GM18517 (cell line): ENCODE results near the gene ZNF462.

Experiments used
- ATAC-seq: cut with Tn5 transposase; IDR thresholded peaks from one replicate; pipeline ENCODE4 v1.9.1; 2021; ENCODE audit warnings: mild to moderate bottlenecking, moderate library complexity; ENCODE audit not compliant: unreplicated experiment

ZNF462 gene

DNA sequence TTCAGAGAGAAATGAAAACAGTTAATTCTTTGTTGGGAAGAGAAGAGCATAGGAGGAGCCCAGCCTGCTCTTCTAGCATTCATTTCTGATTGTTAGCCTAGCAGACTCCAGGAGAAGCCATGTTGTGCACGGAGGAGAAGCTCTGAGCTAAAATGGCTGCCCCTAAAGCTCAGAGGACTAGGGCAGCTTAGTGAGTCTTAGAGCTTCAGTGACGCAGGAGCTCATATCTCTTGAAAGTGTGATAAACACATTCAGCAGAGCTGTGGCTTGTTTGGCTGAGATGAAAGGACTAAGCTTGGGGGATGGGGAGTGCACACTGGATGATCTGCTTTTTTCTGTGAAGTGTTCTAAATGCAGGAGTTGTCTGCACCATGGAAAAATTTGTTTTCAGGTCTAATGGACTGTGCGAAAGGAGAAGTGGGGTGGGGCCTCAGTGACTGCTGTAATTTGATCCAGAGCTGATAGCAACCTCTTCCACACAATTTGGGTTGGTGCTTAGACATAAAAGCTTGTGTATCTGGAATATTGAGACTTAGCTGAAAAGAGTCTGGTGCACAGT is 58.5 kb downstream of the ZNF462 start:
- no peak for ATAC-seq

DNA sequence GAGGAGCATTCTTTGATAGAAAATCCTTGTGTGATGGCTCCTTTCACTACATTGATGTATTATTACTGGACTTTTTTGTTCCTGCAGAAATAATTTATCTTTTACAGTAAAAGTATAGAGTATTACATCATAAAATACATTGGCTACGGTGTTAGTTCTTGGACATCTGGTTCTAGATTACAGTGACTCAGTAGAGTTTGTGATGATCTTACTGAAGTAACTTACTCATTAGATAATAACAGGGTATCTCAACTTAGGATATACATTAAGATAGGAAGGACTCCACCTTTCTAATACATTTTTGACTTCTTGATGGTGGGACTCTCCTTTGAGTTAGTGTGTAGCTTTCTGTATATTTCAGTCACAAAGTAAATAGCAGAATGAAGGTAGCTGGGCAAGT is 59.1 kb downstream of the ZNF462 start:
- ATAC-seq, result no peak

DNA sequence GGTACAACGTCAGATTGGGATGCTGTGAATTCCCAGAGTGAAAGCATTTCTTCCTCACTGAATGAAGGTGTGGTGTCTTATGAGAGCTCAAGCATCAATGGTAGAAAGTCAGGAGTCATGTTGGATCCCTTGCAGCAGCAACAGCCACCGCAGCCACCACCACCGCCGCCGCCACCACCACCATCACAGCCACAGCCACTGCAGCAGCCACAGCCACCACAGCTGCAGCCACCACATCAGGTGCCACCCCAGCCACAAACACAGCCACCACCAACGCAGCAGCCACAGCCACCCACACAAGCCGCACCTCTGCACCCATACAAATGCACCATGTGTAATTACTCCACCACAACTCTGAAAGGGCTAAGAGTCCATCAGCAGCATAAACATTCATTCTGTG is 62.4 kb downstream of the ZNF462 start:
- ATAC-seq, result no peak

DNA sequence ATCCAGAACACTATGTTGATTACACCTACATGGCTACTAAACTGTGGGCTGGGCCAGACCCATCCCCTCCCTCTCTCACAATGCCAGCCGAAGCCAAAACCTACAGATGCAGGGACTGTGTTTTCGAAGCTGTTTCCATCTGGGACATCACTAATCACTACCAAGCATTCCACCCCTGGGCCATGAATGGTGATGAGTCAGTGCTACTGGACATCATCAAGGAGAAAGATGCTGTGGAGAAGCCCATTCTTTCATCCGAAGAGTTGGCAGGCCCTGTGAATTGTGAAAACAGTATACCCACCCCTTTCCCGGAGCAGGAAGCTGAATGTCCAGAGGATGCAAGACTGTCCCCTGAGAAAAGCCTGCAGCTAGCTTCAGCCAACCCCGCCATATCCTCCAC is 65.0 kb downstream of the ZNF462 start:
- no peak for ATAC-seq

DNA sequence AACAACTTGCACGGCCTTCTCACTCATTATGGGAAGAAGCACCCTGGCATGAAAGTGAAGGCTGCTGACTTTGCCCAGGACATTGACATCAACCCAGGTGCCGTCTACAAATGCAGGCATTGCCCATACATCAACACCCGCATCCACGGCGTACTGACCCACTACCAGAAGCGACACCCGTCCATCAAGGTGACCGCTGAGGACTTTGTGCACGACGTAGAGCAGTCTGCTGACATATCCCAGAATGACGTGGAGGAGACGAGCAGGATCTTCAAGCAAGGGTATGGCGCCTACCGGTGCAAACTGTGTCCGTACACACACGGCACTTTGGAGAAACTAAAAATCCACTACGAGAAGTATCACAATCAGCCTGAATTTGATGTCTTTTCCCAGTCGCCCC is 65.4 kb downstream of the ZNF462 start:
- ATAC-seq, result no peak

DNA sequence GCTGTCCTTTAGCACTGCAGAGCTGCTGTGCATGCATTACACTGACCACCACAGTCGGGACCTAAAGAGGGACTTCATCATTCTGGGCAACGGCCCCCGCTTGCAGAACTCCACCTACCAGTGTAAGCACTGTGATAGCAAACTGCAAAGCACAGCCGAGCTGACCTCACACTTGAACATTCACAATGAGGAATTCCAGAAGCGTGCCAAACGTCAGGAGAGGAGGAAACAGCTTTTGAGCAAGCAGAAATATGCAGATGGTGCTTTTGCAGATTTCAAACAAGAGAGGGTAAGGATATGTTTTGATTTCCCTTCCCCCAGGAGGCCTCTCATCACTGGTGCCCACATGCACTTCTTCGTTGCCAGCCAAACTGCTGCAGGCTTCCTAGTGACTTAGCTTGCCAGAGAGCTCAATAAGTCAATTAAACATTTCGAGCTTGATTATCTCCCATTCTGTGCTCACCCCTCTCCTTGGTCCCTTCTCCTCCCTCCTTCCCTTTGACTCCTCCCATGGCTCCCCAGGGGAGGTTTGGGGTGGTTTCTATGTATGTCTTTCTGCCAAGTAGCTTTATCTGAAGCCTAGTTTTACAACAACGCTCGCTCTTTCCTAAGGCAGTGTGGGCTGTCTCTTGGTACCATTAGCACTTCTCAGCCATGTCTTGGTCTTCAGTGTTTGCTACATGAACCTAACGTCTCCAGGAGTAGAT is 66.7 kb downstream of the ZNF462 start:
- ATAC-seq, result no peak

DNA sequence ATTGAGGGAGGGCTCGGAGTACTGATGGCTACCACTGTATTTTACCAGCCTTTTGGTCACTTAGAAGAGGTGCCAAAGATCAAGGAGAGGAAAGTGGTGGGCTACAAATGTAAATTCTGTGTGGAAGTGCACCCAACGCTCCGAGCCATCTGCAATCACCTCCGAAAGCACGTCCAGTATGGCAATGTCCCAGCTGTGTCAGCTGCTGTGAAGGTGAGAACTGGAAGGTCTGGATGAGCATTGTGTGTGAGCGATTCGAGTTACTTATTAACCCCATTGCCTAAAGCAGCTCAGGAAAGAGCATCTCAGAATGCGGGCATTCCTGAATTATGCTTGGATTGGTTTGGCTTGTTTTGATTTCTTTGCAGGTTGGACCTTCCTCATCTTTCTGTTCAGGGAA is 67.5 kb downstream of the ZNF462 start:
- ATAC-seq, result no peak

DNA sequence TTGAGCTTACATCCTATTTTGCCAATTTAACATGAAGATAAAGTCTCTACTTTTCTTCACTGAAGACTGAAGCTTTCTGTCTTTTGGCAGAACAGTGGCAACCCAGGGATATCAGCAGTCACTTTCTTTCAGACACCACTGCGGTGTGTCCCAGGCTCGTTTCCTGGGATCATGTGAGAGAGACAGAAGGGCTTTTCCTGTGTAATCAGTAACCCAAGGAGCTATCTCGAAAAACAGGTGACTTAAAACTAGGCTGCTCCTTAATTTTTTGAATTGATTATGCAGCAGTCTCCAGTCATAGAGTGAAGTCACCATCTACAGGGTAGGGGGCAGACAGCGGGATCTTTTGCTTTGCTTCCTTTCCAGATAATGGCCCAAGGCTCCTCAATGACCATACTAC is 68.5 kb downstream of the ZNF462 start:
- ATAC-seq, result no peak

DNA sequence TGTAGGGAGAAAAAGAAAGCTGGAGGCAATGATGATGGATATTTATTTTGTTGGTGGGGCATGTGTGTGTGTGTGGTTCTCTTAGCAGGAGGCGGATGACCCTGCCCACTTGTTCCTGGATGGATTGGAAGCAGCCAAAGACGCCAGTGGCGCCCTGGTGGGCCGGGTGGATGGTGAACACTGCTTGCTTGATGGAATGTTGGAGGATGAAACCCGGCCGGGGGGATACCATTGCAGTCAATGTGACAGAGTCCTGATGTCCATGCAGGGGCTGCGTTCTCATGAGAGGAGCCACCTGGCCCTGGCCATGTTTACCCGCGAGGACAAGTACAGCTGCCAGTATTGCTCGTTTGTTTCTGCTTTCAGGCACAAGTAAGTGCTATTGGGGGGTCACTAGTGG is 69.2 kb downstream of the ZNF462 start:
- ATAC-seq, result no peak

DNA sequence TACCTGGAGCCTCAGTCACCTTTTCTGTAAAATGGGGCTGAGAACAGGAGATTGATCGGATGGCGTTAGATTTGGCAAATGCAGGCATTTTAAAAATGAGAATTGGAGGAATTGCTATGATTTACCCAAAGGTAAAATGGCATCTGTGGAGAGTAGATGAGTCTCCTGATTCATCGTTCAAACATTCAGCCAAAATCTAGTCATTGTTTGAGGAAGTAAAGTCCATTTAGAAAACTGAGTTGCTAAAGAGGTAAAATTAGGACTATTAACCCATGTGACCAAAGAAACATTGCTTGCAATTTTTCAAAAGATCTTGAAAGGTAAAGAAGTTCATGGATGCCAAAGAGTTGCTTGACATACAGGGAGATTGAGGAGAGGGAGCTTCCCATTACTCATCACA is 69.7 kb downstream of the ZNF462 start:
- no peak for ATAC-seq

DNA sequence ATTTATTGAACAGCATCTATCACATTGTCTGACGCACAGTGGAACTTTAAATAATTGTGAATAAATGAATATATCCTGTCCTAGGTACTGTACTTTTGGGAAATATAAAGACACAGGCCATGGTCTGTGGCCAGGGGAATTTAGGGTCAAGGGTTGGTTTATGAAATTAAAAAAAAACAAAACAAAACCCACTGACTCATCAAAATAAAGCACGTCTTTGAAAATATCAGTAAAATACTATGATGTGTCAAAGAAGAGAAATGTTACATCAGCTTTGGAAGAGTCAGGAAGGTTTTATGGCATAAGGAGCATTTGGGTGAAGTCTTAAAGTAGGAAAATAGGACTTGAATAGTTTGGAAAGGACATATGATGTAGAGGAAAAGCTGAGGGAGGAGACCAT is 70.5 kb downstream of the ZNF462 start:
- ATAC-seq, result no peak

DNA sequence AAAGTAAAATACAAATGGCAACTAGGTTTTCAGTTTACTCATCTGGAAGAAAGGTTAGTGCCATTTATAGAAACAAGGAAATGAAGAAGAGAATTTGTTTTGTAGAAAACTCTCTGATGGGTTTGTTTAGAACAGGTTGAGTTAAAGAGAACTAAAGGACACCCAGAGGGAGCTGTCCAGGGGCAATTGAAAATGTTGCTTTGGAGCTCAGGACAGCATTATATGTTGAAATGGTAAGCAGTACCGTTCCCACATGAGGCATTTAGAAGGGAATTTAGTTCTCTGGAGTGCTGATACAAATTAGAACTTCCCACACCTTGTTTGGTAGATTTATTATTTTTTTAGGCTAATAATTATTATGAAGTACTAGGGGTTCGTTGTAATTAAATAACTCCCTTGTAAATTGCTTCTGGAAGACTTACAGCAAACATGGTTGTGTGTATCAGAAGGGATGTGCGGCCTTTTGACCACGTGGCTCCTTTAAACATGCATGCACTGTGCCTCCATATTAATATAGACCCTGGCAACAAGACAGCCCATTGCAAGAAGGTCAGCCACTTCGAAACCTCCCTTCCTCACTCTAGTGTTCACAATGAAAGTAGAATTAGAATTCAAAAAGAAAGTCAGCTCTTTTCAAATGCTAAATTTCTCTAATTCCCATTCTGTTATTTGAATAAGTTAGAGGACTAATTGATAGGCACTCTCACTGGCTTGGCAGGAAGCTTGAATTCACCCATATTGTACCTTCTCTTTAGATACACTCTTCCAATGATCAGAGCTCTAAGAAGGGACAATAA is 71.7 kb downstream of the ZNF462 start:
- no peak for ATAC-seq

DNA sequence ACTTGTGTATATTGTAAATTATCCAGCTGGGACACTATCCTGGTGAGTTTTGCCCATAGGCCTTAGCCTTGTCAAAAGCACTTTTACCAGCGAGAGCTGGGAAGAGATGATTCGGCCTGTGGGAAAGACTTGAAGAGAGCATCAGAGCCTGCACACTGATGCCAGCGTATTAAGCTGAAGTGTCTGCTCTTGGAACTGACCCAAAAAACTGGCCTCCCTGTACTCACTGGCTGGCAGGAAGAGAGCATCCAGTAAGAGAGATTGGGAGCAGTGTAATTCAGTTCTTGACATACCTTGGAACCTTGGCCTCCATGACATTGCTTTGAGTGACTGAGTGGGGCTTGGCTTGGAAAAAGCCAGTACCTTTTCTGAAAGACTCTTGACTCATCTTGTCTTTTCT is 73.7 kb downstream of the ZNF462 start:
- ATAC-seq, result no peak

DNA sequence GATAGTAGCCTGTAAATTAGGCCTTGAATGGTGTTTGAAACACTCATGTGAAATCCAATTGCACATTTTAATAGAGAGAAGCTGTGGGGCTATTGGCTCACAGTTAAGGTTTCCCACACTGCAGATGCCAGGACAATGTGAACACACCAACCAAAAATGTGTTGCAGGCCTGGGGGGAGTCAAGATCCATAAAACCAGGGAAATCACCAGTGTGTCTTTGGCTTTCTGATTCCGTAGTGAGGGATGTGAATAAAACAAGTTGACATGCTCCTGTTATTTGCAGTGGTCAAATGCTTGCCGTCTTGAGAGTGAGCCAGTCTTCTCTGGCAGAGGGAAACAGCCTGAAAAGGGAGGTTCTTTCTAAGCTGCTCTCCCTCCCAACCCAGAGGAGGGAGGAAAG is 79.0 kb downstream of the ZNF462 start:
- no peak for ATAC-seq

DNA sequence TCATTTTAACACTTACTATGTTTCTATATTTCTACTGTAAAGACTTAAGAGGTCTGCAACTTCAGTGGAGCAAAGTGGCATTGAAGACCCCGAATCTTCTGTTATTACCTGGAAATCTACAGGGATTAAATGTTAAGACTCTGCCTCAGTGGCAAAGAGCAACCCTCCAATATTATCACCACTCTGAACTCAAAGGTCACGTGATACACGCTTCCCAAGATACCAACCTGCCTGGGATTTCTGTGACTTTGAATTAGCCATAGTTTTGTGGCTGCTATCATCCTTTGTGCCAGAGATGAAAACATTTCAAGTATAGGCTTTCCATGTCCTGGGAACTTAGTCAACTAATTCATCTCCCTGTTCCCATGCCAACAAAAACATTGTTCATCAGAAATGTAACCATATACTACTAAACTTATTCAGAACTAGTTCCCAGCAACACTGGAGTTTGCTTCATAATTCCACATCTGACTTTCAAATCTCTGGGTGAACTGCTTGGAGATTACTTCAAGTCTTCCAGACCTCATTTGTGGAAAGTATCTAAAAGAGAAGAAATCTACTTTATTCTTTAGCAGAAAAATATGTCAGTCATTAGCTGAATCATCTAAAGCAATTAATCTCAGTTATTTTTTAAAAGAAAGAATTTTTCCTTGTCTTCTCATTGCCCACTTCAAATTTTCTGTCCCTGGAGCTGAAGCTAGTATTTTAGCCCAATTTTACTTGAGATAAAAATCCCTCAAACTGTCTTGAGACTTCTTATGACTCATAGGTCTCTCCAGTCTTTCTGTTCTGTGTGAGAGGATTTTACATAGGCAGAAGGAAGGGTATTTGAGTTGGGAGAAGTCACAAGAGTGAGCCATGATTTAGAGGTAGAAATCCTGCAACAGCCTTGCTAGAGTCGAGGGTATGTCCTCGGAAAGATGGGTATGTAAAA is 83.0 kb downstream of the ZNF462 start:
- ATAC-seq, result no peak

DNA sequence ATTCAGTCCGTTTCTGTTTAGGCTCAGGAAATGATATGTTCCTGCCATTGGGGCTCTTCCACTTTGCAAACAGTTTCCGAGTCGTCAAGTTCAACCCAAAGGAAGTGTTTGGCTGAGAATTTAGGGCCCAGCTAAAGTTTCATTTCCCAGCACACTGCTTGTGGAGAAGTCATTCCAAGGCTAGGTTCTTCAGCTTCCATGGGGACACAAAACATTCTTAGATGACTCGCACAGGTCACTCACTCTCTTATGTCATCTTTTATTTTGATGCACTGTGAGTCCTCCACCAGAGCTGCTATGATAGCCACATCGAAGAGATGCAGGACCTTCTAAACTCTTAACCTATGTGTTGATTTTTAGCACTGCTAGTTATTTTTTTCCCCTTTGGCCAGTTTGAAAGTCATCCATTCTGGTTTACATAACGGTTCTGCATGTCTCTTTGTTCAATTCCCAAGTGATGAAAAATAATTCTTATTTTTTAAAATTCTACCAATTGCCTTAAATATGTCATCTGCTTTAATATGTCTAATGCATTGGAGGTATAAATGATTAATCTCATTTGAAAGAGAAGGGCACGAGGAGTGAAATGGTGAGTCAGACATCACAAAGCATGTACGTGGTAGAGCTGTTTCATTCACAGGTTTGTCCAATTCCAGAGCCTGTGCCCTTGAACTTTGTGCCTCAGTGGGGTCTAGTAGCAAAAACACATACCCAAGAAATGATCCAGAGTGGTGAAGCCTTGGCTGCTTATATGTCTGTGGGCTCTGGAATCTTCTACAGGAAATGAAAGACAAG is 84.3 kb downstream of the ZNF462 start:
- no peak for ATAC-seq

DNA sequence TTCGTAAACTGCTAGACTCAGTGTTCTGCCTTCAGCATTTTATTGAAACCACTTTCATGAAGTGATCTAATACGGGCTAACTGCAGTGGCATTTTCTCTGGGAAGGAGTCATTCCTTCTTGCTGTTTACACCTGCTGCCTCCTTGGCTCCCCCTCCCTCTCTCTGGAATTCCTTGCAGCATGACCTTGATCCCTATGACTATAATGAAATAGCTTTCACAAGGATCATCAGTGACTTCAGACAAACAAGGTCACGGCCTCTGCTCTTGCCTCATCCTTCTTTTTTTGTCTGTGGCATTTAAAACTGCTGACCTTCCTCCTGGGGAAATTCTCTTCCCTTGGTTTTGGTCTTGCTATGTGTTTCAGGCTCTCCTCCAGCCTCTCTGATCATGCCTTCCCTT is 90.2 kb downstream of the ZNF462 start:
- ATAC-seq, result no peak

DNA sequence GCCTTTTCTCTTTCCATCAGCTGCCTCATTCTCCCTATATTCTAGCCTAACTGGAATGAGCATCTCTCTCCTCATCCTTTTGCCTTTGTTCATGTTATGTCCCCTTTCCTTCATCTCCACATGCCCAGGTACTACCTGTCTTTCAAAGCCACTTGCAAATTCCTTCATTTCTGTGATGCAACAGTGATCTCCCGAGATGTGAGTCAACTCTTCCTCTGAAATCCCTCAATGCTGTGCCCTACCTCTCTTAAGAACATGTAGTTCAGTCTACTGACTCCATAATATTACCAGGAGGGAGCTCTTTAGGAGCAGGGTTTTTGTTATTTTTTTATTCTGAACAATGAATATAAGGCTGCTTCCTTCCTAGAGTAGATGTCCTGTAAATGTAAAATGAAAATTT is 91.6 kb downstream of the ZNF462 start:
- no peak for ATAC-seq

DNA sequence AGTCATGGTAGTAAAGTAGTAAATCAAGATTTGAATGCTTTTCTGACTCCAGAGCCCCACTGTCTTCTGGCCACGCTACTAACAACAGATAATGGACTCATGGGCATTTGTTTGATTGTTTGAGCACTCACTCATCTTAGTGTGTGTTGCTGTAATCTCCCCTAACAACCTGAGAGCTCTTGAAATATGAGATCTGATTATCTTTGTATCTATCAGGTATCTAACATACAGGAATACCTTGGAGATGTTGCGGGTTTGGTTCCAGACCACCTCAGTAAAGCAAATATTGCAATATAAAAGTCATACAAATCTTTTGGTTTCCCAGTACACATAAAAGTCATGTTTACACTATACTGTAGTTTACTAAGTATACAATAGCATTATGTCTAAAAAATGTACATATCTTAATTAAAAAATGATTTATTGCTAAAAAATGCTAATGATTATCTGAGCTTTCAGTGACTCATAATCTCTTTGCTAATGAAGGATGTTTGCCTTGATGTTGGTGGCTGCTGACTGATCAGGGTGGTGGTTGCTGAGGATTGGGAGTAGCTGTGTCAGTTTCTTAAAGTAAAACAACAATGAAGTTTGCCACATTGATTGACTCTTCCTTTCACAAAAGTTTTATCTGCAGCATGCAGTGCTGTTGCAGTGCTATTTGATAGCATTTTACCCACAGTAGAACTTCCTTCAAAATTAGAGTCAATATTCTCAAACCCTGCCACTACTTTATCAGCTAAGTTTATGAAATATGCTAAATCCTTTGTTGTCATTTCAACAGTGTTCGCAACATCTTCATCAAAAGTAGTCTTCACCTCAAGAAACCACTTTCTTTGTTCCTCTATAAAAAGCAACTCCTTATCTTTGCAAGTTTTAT is 92.2 kb downstream of the ZNF462 start:
- ATAC-seq, result no peak
